Measurements from ENCODE around the gene RBMY1E. TPM values are rescaled to one million over a fixed set of nuclear protein-coding genes. Genes with fewer than 3 reads are reported as not detected.

Gene RBMY1E
- total RNA-seq: not detected in 2 replicates

DNA sequence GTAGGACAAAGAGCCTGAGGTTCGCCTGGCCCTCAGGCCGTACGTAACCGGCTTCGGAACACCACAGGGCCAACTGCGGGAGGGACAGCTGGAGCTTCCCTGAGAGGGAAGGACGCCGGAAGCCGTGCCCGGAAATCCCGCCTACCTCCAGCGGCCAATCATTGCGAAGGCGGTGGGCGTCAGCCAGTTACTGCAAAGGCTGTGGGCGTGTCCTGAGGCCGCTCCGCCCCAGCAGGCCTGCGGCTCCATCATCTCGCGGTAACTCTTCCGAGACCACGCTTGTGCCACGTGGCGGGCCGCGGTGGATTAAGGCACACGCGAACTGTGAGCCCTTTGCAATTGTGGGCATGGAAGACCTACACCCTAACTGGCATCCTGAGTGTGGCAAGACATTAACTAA lies at the start of gene RBMY1E:
Gene RBMY1E (minus strand): TSS at position 101 of the 400 bp plus-strand sequence. CDS start 1,978 bp downstream, outside the sequence.

DNA sequence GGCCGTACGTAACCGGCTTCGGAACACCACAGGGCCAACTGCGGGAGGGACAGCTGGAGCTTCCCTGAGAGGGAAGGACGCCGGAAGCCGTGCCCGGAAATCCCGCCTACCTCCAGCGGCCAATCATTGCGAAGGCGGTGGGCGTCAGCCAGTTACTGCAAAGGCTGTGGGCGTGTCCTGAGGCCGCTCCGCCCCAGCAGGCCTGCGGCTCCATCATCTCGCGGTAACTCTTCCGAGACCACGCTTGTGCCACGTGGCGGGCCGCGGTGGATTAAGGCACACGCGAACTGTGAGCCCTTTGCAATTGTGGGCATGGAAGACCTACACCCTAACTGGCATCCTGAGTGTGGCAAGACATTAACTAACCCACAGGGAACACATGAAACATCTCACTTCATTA lies 23.4 kb downstream of the RBMY1E start, which contains the start of gene RBMY1D:
Gene RBMY1D (minus strand): TSS at position 101 of the 400 bp plus-strand sequence. CDS start 2,013 bp downstream, outside the sequence.

Other genes starting within 250 kb of the RBMY1E start
- not detected in 2 replicates for gene RBMY1D, start 23.5 kb downstream of the RBMY1E start, total RNA-seq